Esophagus (tissue), 2 donors: Measurements from ENCODE around the gene SYNE3. TPM values are rescaled to one million over a fixed set of nuclear protein-coding genes. Genes with fewer than 3 reads are reported as not detected.
A peak's percentile ranks its signal among the peaks of the same experiment; 100 is the strongest.

Experiments
- H3K27ac ChIP-seq, 2 donors: one replicate each; pipeline ENCODE4 v1.5.1; 2013; ENCODE audit warnings: low read depth in 2 of 2, mild to moderate bottlenecking in 2 of 2, inconsistent platforms in 1 of 2, low read length in 1 of 2, moderate library complexity in 1 of 2
- H3K27me3 ChIP-seq, 2 donors: one replicate each; pipeline ENCODE4 v1.6.1; 2013; ENCODE audit warnings: low read length in 2 of 2, control low read depth in 1 of 2, mild to moderate bottlenecking in 1 of 2; ENCODE audit not compliant: insufficient read depth in 2 of 2, control insufficient read depth in 1 of 2
- H3K36me3 ChIP-seq, 2 donors: one replicate each; pipeline ENCODE4 v1.6.1; 2013; ENCODE audit warnings: low read length in 1 of 2; ENCODE audit not compliant: control insufficient read depth in 2 of 2, insufficient read depth in 2 of 2
- H3K4me1 ChIP-seq, 2 donors: one replicate each; pipeline ENCODE4 v1.6.1; 2013; ENCODE audit warnings: low read length in 1 of 2; ENCODE audit not compliant: control insufficient read depth in 2 of 2, insufficient read depth in 2 of 2
- H3K4me3 ChIP-seq, 2 donors: one replicate each; pipeline ENCODE4 v1.5.1; 2013; ENCODE audit warnings: low read length in 2 of 2, mild to moderate bottlenecking in 2 of 2, low read depth in 1 of 2, moderate library complexity in 1 of 2
- H3K9me3 ChIP-seq, 2 donors: one replicate each; pipeline ENCODE4 v1.6.1; 2013; ENCODE audit warnings: mild to moderate bottlenecking in 2 of 2, low read depth in 1 of 2, low read length in 1 of 2, moderate library complexity in 1 of 2; ENCODE audit not compliant: control insufficient read depth in 2 of 2, insufficient read depth in 1 of 2
- WGBS, 2 donors: extraction: QIAGEN DNeasy Blood & Tissue Kit; methylation state at CpG; one replicate each; pipeline ENCODE4 v1.1.7; 2013; 5-methylcytosine and 5-hydroxymethylcytosine counted together
- polyA plus RNA-seq, 2 donors: library from polyadenylated mRNA; stranded (reverse); fragments of 200-250 nt; gene quantifications; one replicate each; pipeline ENCODE4 v1.2.3, GENCODE V29; 2013
- donor health status: healthy with polysubstance abuse.
- donor health status: Bipolar disorder and iron deficiency.

Gene SYNE3
- polyA plus RNA-seq, 2 donors = 0.48 to 0.73 TPM

DNA sequence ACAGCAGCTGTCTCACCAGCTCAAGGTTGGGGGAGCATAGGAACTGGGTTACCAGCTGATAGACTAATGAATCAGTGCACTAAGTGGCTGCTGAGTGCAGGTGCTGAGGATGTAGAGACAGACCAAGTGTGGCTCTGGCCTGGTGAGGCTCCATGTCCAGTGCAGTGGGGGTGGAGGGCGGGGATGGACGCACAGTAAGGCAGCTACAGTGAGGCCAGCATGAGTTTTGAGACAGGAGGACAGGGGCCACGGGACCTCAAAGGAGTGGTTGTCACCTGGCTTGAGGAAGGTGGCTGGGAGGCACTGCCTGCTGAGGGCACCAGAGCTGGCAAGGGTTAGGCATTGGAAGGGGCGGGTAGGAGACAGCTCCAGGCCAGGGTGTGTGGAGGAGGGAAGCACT is 37.0 kb downstream of the SYNE3 start:
- H3K36me3 ChIP-seq = peaks cover 0 to 3% of the 10 kb centered on the region in 2 donors
- H3K4me3 ChIP-seq = no peak overlapping the region
- no peaks in the 10 kb centered on the region for H3K27me3 ChIP-seq

DNA sequence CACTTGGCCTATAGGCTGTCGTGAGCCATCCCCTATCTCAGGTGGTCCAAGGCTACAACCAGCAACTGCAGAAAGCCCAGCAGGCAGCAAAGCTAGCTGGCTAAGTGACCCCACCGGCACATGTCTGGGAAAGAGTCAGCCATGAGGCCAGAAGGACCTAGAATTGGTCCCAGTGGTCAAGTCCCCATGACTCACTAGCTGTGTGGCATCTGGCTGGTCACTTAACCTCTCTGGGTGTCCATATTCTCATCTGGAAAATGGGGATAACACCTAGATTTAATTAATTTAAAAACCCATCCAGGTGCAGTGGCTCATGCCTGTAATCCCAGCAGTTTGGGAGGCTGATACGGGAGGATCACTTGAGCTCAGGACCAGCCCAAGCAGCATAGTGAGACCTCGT is 37.6 kb downstream of the SYNE3 start:
- H3K27ac ChIP-seq = no peak overlapping the region
- no peak overlapping the region for H3K4me3 ChIP-seq
- H3K9me3 ChIP-seq = no peaks in the 10 kb centered on the region
- H3K4me1 ChIP-seq = peaks cover 15% of the 10 kb centered on the region in 2 donors
- peaks cover 0 to 5% of the 10 kb centered on the region in 2 donors for H3K36me3 ChIP-seq
- 96 to 97% methylated on average over 4 of the region's 4 CpGs for WGBS, 2 donors
- H3K27me3 ChIP-seq = no peaks in the 10 kb centered on the region

More for the DNA sequence above, 37.0 kb downstream of the SYNE3 start:
- H3K9me3 ChIP-seq = no peaks in the 10 kb centered on the region
- 74 to 75% methylated on average over 4 of the region's 4 CpGs for WGBS, 2 donors
- H3K4me1 ChIP-seq = peaks cover 16 to 21% of the 10 kb centered on the region in 2 donors
- peak overlapping the region in 1 of 2 donors; percentile 30 for H3K27ac ChIP-seq

DNA sequence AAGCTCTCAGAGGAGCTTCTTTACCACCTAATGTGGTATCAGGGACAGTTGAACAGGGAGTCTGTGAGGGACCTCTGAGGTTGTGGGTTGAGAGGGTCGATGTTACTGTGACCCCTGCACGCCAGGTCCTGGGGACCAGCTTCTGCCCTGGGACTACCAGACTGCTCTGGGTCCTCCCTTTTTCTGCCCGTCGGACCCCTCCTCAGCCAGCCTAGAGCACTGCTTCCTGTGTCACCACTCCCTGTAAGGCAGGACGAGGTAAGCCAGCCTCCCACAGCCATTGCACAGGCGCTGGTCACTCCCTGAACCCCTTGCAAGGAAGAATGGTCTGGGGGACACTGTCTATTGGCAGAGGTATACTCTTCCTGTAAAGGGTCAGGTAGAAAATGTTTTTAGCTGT is 38.1 kb downstream of the SYNE3 start:
- Histone ChIP-seq H3K9me3 (no peaks in the 10 kb centered on the region), H3K27ac (no peak overlapping the region), H3K4me3 (no peak overlapping the region), H3K36me3 (peaks cover 0 to 5% of the 10 kb centered on the region in 2 donors), H3K4me1 (peaks cover 11% of the 10 kb centered on the region in 2 donors), H3K27me3 (no peaks in the 10 kb centered on the region)
- WGBS, 2 donors = 87 to 95% methylated on average over 5 to 6 of the region's 6 CpGs

DNA sequence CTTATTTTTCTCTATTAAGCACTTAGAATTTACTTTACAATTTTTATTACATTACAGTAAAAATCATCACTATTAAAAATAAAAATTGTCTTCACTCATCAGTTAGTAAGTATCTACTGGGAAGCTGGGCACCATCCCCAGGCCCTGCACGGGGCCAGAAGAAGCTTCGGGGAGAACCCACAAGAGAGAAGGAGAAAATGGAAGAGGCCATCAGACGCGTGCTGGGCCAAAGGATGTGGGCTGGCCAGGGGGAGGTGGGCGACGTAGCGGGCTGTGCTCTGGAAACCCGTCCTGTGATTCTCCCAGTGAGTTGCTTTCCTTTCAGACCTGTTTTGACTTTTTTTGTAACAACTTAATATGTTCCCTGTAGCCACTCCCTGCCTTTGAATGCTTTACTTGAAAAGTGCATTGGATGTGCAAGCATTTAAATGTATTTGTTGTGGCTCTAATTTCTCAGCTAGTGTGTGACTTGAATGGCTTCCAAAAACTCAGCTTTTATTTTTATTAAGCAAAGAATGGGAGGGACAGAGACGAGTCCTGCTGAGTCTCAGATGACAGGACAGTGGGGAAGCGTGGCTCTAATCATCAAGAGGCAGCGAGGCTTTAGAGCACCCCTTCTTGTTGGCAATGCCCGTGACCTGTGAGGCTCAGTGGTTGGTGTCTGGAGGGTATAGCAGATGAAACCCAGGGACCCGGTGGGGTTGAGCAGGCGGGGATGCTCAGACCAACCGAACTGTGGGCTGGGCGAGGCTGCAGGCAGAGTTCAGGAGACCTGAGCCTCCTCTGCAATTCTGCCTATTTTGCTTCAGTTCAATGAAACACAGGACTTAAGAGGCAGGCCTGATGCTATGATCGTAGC is 38.8 kb downstream of the SYNE3 start:
- WGBS, 2 donors = 75 to 83% methylated on average over 17 of the region's 17 CpGs
- Histone ChIP-seq H3K4me3 (no peak overlapping the region), H3K27ac (no peak overlapping the region)

DNA sequence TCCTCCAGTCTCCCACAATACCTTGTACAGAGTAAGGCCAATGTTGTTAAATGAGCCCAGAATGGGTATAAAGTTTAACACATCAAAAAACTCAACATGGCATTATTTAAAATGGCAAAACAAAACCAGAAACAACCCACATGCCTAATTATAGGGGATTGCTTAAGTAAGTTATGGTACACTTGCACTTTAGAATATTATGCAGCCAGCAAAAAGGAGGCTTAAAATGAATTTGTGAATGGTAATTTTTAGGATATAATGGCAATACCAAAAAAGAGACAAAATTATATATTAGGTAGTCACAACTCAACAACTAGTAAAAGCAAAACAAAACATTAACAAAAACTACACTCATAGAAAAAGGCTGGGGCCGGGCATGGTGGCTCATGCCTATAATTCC is 39.7 kb downstream of the SYNE3 start:
- H3K4me1 ChIP-seq = peaks cover 6 to 8% of the 10 kb centered on the region in 2 donors
- WGBS, 2 donors = 93 to 95% methylated on average over 1 of the region's 1 CpG

More for the DNA sequence above, 38.8 kb downstream of the SYNE3 start:
- H3K9me3 ChIP-seq = no peaks in the 10 kb centered on the region
- peaks cover 0 to 5% of the 10 kb centered on the region in 2 donors for H3K36me3 ChIP-seq
- H3K27me3 ChIP-seq = no peaks in the 10 kb centered on the region
- peaks cover 5 to 6% of the 10 kb centered on the region in 2 donors for H3K4me1 ChIP-seq

DNA sequence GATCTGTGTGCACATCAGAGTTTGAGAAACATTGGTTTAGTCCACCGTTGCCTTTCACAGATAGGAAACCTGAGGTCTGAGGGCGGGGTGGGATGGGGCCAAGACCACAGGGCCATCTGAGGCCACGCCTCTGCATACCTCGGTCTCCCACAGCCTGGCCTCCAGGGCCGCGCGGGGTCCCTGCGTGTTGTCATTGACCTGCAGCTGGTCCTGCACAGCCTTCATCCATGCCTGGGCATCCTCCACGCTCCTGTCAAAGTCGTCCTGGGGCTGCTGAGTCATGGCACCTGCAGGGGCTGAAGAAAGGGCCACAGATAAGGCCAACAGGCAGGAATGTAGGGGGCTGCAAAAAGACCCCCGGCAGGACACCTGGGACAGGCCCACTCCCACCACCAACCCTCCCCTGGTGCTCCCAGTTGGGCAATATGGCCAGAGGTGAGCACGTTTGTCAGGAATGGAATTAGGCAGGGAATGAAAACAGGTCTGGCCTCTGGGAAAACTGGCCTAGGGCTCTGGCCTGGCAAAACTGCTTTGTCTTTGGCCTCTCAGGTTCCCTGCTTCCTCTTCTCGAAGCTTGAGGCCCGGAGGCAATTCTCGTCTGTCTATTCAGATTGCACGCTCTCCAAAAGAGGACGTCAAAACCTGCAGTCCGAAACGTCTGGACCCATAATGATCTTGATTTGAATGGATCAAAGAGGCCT is 40.8 kb downstream of the SYNE3 start:
- H3K4me3 ChIP-seq = no peak overlapping the region
- H3K36me3 ChIP-seq = peaks cover 0 to 5% of the 10 kb centered on the region in 2 donors
- H3K27me3 ChIP-seq = no peaks in the 10 kb centered on the region
- peaks cover 6 to 8% of the 10 kb centered on the region in 2 donors for H3K4me1 ChIP-seq
- WGBS, 2 donors = 86 to 90% methylated on average over 19 of the region's 19 CpGs
- no peak overlapping the region for H3K27ac ChIP-seq
- H3K9me3 ChIP-seq = no peaks in the 10 kb centered on the region

More for the DNA sequence above, 39.7 kb downstream of the SYNE3 start:
- H3K9me3 ChIP-seq = no peaks in the 10 kb centered on the region
- no peaks in the 10 kb centered on the region for H3K27me3 ChIP-seq
- no peak overlapping the region for H3K27ac ChIP-seq
- peaks cover 0 to 5% of the 10 kb centered on the region in 2 donors for H3K36me3 ChIP-seq
- no peak overlapping the region for H3K4me3 ChIP-seq

DNA sequence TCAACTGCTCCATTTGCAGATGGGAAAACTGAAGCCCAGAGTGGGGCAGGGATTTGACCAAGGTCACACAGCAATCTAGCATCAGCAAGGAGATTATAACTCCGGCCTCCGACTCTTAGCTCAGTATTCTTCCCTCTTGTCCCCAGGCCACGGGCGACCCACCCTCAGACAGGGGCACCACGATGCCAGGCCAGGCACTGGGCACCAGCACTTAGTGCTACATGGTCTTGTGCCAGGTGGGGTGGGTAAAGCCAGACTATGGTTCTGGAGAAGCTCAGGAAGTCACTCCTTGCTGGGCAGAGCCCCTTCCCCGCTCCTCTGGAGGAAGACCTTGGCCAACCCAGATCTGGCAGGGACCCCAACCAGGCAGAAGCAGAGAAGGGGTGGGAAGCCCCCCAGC is 41.5 kb downstream of the SYNE3 start:
- peaks cover 6 to 8% of the 10 kb centered on the region in 2 donors for H3K4me1 ChIP-seq
- 91 to 96% methylated on average over 6 of the region's 6 CpGs for WGBS, 2 donors
- no peaks in the 10 kb centered on the region for H3K27me3 ChIP-seq
- H3K27ac ChIP-seq = no peak overlapping the region
- H3K9me3 ChIP-seq = no peaks in the 10 kb centered on the region
- no peak overlapping the region for H3K4me3 ChIP-seq
- peaks cover 0 to 5% of the 10 kb centered on the region in 2 donors for H3K36me3 ChIP-seq

DNA sequence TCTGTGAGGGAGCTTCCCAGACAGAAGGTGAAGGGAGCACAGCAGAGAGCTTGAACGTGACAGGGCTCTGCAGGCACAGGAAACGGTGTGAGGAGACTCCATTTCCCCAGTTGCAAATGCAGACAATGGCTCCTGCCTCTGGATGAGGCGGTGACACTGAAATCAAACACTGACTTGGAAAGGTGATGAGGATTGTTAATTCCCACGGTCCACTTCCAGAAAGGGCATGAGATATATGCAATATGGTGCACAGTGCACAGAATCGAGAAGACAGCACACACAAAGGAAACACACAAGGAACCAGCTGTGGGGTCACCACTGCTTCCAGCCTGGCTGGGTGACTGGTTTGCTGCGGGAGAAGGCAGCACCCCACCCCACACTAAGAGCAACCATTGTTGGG is 42.0 kb downstream of the SYNE3 start:
- H3K27ac ChIP-seq = no peak overlapping the region
- peaks cover 3 to 5% of the 10 kb centered on the region in 2 donors for H3K4me1 ChIP-seq
- 80 to 85% methylated on average over 6 of the region's 6 CpGs for WGBS, 2 donors
- H3K9me3 ChIP-seq = no peaks in the 10 kb centered on the region
- no peaks in the 10 kb centered on the region for H3K27me3 ChIP-seq
- peaks cover 0 to 3% of the 10 kb centered on the region in 2 donors for H3K36me3 ChIP-seq
- H3K4me3 ChIP-seq = no peak overlapping the region

DNA sequence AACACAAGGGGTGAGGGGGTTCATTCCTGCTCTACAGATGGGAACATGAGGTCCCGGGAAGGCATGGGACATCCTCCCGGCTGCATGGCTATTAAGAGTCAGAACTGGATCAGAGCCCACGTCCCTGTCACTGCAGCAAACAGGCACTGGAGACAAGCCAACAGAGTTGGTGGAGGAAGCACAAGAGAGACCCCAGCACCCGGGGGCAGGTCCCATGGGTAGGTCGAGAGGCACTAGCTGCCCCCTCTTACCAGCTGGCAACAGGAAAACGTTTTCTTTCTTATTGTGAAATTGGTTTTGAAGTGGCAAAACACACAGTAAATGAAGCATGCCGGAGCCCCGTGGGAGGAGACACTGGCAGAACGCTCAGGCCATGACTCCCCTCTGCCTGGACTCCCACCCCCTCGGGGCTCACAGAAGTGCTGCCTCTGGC is 43.6 kb downstream of the SYNE3 start:
- no peaks in the 10 kb centered on the region for H3K9me3 ChIP-seq
- peaks cover 0 to 3% of the 10 kb centered on the region in 2 donors for H3K4me1 ChIP-seq
- H3K36me3 ChIP-seq = peaks cover 0 to 2% of the 10 kb centered on the region in 2 donors
- H3K27ac ChIP-seq = no peak overlapping the region
- no peak overlapping the region for H3K4me3 ChIP-seq
- no peaks in the 10 kb centered on the region for H3K27me3 ChIP-seq
- 48 to 57% methylated on average over 10 of the region's 10 CpGs for WGBS, 2 donors
